KOPT-K1 (cell line): ENCODE data around the gene ZNF268.

Source experiments
- H3K27ac ChIP-seq: fragments of 200-600 bp; sonication (generic); 2 replicates; pipeline ENCODE4 v1.5.1; 2016; ENCODE audit warnings: antibody characterized with exemption, mild to moderate bottlenecking, low read depth, low read length; ENCODE audit not compliant: poor library complexity, severe bottlenecking
- H3K36me3 ChIP-seq: fragments of 200-600 bp; sonication (generic); 2 replicates; pipeline ENCODE4 v1.5.1; 2017; ENCODE audit warnings: antibody characterized with exemption, mild to moderate bottlenecking, low read length, moderate library complexity; ENCODE audit not compliant: insufficient read depth
- H3K9me3 ChIP-seq: fragments of 200-600 bp; sonication (generic); 2 replicates; pipeline ENCODE4 v1.5.1; 2017; ENCODE audit warnings: antibody characterized with exemption, low read length, mild to moderate bottlenecking; ENCODE audit not compliant: insufficient read depth, poor library complexity, severe bottlenecking

Gene ZNF268

GRCh38 chr12:133206390-133206789 lies 25.1 kb downstream of the ZNF268 start:
- Histone ChIP-seq H3K36me3 (peaks cover 39% of the 10 kb centered on the region), H3K27ac (no peak overlapping the region), H3K9me3 (peaks cover 98% of the 10 kb centered on the region)

- no peak overlapping the region for H3K27ac ChIP-seq
- no peaks in the 10 kb centered on the region for H3K36me3 ChIP-seq
- H3K9me3 ChIP-seq: peaks cover 96% of the 10 kb centered on the region
Measured at GRCh38 chr12:133215724-133216123, 34.4 kb downstream of the ZNF268 start.

GRCh38 chr12:133217219-133217618 lies 35.9 kb downstream of the ZNF268 start:
- Histone ChIP-seq H3K27ac (no peak overlapping the region), H3K9me3 (peaks cover 96% of the 10 kb centered on the region), H3K36me3 (no peaks in the 10 kb centered on the region)

DNA sequence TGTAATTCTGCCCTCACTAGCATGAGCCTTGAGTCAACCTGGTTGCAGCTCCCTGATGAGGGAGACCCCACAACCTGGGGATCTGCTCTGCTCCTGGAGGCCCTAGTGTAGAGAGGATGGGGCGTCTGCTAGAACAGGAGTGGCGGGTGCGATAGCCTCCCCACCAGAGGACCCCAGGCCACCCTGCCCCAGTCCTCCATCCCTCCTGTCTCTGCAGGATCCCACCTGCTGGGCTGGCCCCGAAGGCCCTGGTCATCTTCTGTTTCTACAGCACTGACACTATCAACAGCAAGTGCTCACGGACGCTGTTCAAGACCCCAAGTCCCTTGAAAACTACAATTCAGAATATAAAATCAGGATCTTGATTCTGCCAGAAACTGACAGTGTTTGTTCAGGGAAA lies 39.2 kb downstream of the ZNF268 start:
- Histone ChIP-seq H3K27ac (no peak overlapping the region), H3K36me3 (no peaks in the 10 kb centered on the region), H3K9me3 (peaks cover 91% of the 10 kb centered on the region)

DNA sequence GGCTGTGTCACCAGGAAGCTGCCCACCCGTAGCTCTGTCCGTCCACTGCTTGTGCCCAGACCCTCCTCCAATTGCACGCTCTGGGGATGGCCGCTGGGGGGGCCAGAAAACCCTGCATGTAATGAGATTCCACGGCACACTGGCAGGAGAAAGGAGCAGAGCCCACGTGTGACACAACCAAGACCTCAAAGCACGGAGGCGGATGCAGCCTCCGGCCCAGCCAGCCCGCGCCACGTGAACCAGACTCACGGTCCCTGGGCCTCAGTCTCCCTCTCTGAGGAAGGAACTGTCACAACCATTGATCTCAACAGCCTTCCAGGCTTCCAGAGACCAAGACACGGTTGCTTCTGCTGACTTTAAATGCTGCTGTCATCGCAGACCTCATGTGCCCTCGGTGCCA lies 39.9 kb downstream of the ZNF268 start:
- peaks cover 91% of the 10 kb centered on the region for H3K9me3 ChIP-seq
- H3K27ac ChIP-seq: no peak overlapping the region
- H3K36me3 ChIP-seq: no peaks in the 10 kb centered on the region

- peaks cover 91% of the 10 kb centered on the region for H3K9me3 ChIP-seq
- no peak overlapping the region for H3K27ac ChIP-seq
- no peaks in the 10 kb centered on the region for H3K36me3 ChIP-seq
Measured at GRCh38 chr12:133222211-133222610, 40.9 kb downstream of the ZNF268 start.

- Histone ChIP-seq H3K36me3 (no peaks in the 10 kb centered on the region), H3K9me3 (peaks cover 78% of the 10 kb centered on the region)
Measured at GRCh38 chr12:133225527-133225926, 44.2 kb downstream of the ZNF268 start.

DNA sequence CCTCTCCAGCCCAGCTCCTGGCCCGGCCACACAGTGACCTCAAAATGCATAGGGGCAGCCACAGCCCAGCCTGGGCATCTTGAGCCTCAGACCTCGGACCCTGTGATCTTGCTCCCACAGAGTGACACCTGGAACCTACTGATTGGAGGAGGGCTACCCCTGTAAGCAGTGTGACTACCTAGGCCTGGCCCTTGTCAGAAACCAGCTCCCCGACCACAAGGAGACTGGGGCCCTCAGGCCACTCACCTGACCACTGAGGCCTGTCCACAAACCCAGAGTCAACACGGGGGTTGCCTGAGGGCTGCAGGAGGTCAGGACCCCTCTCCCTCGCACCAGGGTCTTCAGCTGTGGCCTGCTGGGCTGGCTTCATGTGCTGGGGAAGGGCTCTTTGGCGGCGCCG lies 45.4 kb downstream of the ZNF268 start:
- no peak overlapping the region for H3K27ac ChIP-seq
- peaks cover 78% of the 10 kb centered on the region for H3K9me3 ChIP-seq
- no peaks in the 10 kb centered on the region for H3K36me3 ChIP-seq

More at GRCh38 chr12:133225527-133225926, 44.2 kb downstream of the ZNF268 start:
- no peak overlapping the region for H3K27ac ChIP-seq

- Histone ChIP-seq H3K27ac (no peak overlapping the region), H3K36me3 (no peaks in the 10 kb centered on the region), H3K9me3 (peaks cover 78% of the 10 kb centered on the region)
Measured at GRCh38 chr12:133227281-133227852, 46.1 kb downstream of the ZNF268 start.

- no peaks in the 10 kb centered on the region for H3K36me3 ChIP-seq
- H3K9me3 ChIP-seq: peaks cover 85% of the 10 kb centered on the region
- H3K27ac ChIP-seq: no peak overlapping the region
Measured at GRCh38 chr12:133231001-133231400, 49.7 kb downstream of the ZNF268 start.

- no peak overlapping the region for H3K27ac ChIP-seq
- H3K9me3 ChIP-seq: peaks cover 78% of the 10 kb centered on the region
- H3K36me3 ChIP-seq: no peaks in the 10 kb centered on the region
Measured at GRCh38 chr12:133233006-133233405, 51.7 kb downstream of the ZNF268 start.

DNA sequence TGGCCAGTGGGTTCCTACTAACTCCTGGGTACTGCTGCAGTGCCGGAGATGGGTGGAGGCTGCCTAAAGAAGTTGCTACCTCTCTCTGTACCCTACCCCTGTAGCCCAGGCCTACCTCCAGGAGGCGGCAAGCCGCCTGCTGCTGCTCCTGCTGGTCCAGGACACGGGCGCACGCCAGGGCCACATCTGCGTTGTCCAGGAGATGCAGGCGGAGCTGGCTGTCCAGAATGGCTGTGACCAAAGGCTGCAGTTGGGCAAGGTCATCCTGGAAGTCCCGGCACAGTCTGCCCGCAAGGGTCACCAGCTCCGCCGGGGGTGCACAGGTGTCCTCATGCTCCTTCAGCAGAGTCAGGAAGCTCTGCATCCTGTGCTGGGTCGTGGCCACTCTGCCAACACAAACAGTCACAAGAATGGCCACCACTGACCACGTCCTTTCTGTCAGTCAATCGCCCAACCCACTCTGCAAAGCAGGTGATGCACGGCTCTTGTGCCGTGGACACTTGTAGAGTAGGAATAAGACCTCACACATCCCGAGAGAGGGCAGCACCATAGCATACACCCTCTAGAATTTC lies 52.8 kb downstream of the ZNF268 start:
- no peak overlapping the region for H3K27ac ChIP-seq
- no peaks in the 10 kb centered on the region for H3K36me3 ChIP-seq
- H3K9me3 ChIP-seq: peaks cover 88% of the 10 kb centered on the region

DNA sequence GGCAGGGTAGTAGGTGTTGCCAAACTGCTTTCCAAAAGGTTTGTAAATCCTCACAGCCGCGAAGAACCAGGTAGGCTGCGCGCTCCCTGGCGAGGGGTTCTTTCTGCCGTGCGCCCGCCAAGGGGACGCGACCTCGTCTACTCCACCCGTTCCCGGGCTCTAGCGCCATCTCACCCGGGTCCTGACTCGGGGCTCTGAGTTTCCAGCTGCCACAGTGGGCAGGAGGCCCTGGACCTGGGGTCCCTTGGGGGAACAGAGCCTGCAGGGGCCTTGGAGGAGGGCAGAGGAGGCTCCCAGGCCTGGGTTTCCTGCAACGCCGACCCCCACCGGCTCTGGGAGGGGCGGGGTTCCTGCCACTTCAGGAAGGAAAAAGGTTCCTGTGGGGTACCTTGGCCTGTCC lies 53.7 kb downstream of the ZNF268 start:
- no peak overlapping the region for H3K27ac ChIP-seq
- H3K9me3 ChIP-seq: peaks cover 89% of the 10 kb centered on the region
- no peaks in the 10 kb centered on the region for H3K36me3 ChIP-seq

DNA sequence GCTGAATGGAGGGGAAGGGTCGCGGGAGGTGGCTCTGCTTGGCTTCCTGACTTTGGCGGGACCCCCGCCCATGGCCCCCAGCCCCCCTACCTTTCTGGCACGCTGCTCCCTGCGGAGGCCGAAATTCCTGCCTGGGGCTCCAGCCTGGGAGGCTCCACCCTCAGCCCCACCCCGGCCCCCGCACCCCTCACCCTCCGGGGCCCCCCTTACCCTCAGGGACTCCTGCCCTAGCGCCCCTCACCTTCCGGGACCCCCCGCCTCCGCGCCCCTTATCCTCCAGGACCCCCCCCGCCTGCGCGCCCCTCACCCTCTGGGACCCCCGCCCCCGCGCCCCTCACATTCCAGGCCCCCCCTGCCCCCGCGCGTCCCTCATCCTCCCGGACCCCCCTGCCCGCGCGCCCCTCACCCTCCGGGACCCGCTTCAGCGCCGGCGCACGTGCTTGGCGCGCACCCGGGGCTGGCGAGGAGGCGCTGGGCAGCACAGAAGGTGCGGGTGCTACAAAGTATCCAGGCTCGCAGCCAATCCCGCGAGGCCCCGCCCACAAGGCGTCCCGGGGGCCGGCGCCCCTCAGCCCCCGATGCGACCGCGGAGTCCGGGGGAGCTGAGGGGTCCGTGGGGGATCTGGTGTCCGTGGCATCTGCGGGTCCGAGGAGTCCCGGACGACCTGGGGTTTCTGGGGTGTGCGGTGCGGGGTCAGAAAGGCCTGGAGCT lies 54.3 kb downstream of the ZNF268 start, which contains the start of gene ANHX:
TSS of gene ANHX (minus strand) at position 477 of the 712 bp plus-strand sequence. CDS start 1,521 bp downstream, outside the sequence.
- Histone ChIP-seq H3K9me3 (peaks cover 91% of the 10 kb centered on the region), H3K36me3 (no peaks in the 10 kb centered on the region), H3K27ac (no peak within 1 kb of the TSS)

DNA sequence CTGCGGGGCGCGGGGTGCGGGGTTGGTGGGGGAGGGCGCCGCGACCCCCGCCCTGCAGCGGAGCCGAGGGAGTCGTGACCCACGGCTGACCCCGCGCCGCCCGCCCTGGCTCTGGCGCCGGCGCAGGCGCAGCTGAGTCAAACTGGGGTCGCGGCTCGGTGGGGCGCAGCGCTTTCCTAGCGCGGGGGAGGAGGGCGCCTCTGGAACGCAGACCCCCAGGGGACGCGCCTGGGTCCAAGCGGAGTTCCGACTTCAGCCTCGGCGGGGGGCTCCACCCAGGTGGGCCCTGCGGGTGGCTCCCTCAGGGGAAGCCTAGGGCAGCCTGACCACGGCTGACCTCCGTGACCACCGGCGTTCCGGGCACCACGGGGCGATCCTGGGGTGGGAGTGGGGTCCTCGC lies 54.8 kb downstream of the ZNF268 start:
- Histone ChIP-seq H3K27ac (no peak overlapping the region), H3K36me3 (no peaks in the 10 kb centered on the region), H3K9me3 (peaks cover 90% of the 10 kb centered on the region)

- H3K9me3 ChIP-seq: peaks cover 90% of the 10 kb centered on the region
- no peak overlapping the region for H3K27ac ChIP-seq
- no peaks in the 10 kb centered on the region for H3K36me3 ChIP-seq
Measured at GRCh38 chr12:133236556-133236955, 55.3 kb downstream of the ZNF268 start.
